HCT116 (cell line): ENCODE data around the gene CNGA3. TPM values are rescaled to one million over a fixed set of nuclear protein-coding genes. Genes with fewer than 3 reads are reported as not detected.

Experiments used
- ATAC-seq: fragments of 200-7000 bp; cut with Tn5 transposase; 2 replicates; pipeline ENCODE4 v1.9.1; 2020; ENCODE audit warnings: mild to moderate bottlenecking, moderate library complexity
- BruUV-seq: library from RNA; stranded (reverse); fragments of 400-500 nt; replicated peaks from 2 replicates; lab custom pipeline; 2021; lab: Mats Ljungman, UMichigan
- CTCF ChIA-PET: fragments of 300-600 bp; sonication (Branson Sonifier 250); formaldehyde crosslinking; loops from one replicate; lab custom pipeline; 2021; ENCODE audit warnings: antibody characterized with exemption; lab: Charles Lee
- POLR2A ChIA-PET: fragments of 300-600, 350-600 bp; sonication (Branson Sonifier 250); formaldehyde crosslinking; loops from one replicate; lab custom pipeline; 2021; ENCODE audit warnings: antibody characterized with exemption; lab: Charles Lee
- RAD21 ChIA-PET, 2 experiments: fragments of 300-600 bp; sonication (Branson Sonifier 250); formaldehyde crosslinking; loops; one replicate each; lab custom pipeline; 2023; ENCODE audit warnings: low total read pairs in 2 of 2; ENCODE audit not compliant: uncharacterized antibody in 2 of 2, unreplicated experiment in 2 of 2, low non-redundant PET in 1 of 2; lab: Charles Lee
- DNase-seq: peaks from one replicate; pipeline ENCODE4 v3.0.0-alpha.2; 2010; ENCODE audit warnings: low read depth, low spot score
- H2AFZ ChIP-seq: fragments of 200-600 bp; shearing (Covaris generic), sonication (generic); 2 replicates; pipeline ENCODE4 v1.6.1; 2017; ENCODE audit warnings: low read depth, mixed run types, mixed read lengths, antibody characterized with exemption, low read length; ENCODE audit not compliant: poor library complexity, severe bottlenecking
- H3K27ac ChIP-seq: 2 replicates; pipeline ENCODE4 v1.5.1; 2012; ENCODE audit warnings: low read depth, low read length
- H3K27me3 ChIP-seq: fragments of 200-600 bp; sonication (generic); 2 replicates; pipeline ENCODE4 v1.6.1; 2016; ENCODE audit warnings: mixed run types, low read length, mixed read lengths; ENCODE audit not compliant: insufficient read depth
- H3K36me3 ChIP-seq, 2 experiments: fragments of 200-500 bp in 1 of 2; fragments of 200-600 bp in 1 of 2; sonication (Bioruptor generic) in 1 of 2; sonication (generic) in 1 of 2; 2 replicates each; pipeline versions ENCODE4 v1.5.1 to v1.6.1; 2014 to 2016; ENCODE audit warnings: low read length in 2 of 2, inconsistent platforms in 1 of 2, mixed read lengths in 1 of 2, mixed run types in 1 of 2; ENCODE audit not compliant: insufficient read depth in 2 of 2, control insufficient read depth in 1 of 2
- H3K4me1 ChIP-seq, 2 experiments: fragments of 200-600 bp in 1 of 2; sonication (generic) in 1 of 2; 2 replicates each; pipeline versions ENCODE4 v1.5.1 to v1.6.1; 2012 to 2017; ENCODE audit warnings: low read length in 2 of 2, inconsistent platforms in 1 of 2, mild to moderate bottlenecking in 1 of 2, mixed read lengths in 1 of 2, mixed run types in 1 of 2, moderate library complexity in 1 of 2; ENCODE audit not compliant: insufficient read depth in 2 of 2, control insufficient read depth in 1 of 2
- H3K4me2 ChIP-seq: fragments of 200-600 bp; sonication (generic); 2 replicates; pipeline ENCODE4 v1.6.1; 2017; ENCODE audit warnings: mixed run types, low read length, mixed read lengths
- H3K4me3 ChIP-seq, 2 experiments: fragments of 200-600 bp in 1 of 2; sonication (generic) in 1 of 2; replicated peaks in 1 of 2; 2 replicates each; pipeline ENCODE4 v1.5.1; 2011 to 2016; ENCODE audit warnings: low read length in 2 of 2, control low read depth in 1 of 2, low read depth in 1 of 2, mild to moderate bottlenecking in 1 of 2, mixed read lengths in 1 of 2, mixed run types in 1 of 2
- H3K79me2 ChIP-seq: fragments of 200-600 bp; sonication (generic); 2 replicates; pipeline ENCODE4 v1.6.1; 2017; ENCODE audit warnings: mild to moderate bottlenecking, mixed run types, low read length, moderate library complexity, mixed read lengths; ENCODE audit not compliant: insufficient read depth
- H3K9ac ChIP-seq: fragments of 200-600 bp; sonication (generic); 2 replicates; pipeline ENCODE4 v1.6.1; 2016; ENCODE audit warnings: low read length, mixed read lengths
- H3K9me2 ChIP-seq: fragments of 200-600 bp; sonication (generic), shearing (Covaris generic); 2 replicates; pipeline ENCODE4 v1.6.1; 2017; ENCODE audit warnings: mixed run types, mild to moderate bottlenecking, moderate library complexity; ENCODE audit not compliant: insufficient read depth
- H3K9me3 ChIP-seq, 2 experiments: fragments of 200-500 bp in 1 of 2; fragments of 200-600 bp in 1 of 2; sonication (Bioruptor generic) in 1 of 2; sonication (generic) in 1 of 2; 2 replicates each; pipeline ENCODE4 v1.6.1; 2014 to 2017; ENCODE audit warnings: low read length in 2 of 2, mixed read lengths in 2 of 2, inconsistent platforms in 1 of 2, low read depth in 1 of 2, mild to moderate bottlenecking in 1 of 2, mixed run types in 1 of 2, moderate library complexity in 1 of 2; ENCODE audit not compliant: control insufficient read depth in 1 of 2, insufficient read depth in 1 of 2
- H4K20me1 ChIP-seq: fragments of 200-600 bp; sonication (generic), shearing (Covaris generic); 2 replicates; pipeline ENCODE4 v1.6.1; 2017; ENCODE audit warnings: mixed run types, mild to moderate bottlenecking, moderate library complexity; ENCODE audit not compliant: insufficient read depth
- ATF3 ChIP-seq: IDR thresholded peaks from 2 replicates; pipeline ENCODE4 v1.6.1; 2012
- CEBPB ChIP-seq: IDR thresholded peaks from 2 replicates; pipeline ENCODE4 v1.6.1; 2012; ENCODE audit warnings: low read depth
- EGR1 ChIP-seq: IDR thresholded peaks from 2 replicates; pipeline ENCODE4 v1.6.1; 2012; ENCODE audit warnings: low read depth
- EZH2 ChIP-seq: fragments of 200-600 bp; sonication (generic); IDR thresholded peaks from 2 replicates; pipeline ENCODE4 v1.6.1; 2017; ENCODE audit warnings: antibody characterized with exemption, mixed run types
- EZH2phosphoT487 ChIP-seq: fragments of 200-600 bp; IDR thresholded peaks from 2 replicates; pipeline ENCODE4 v1.6.1; 2018; ENCODE audit warnings: antibody characterized with exemption, borderline replicate concordance
- FOSL1 ChIP-seq: IDR thresholded peaks from 2 replicates; pipeline ENCODE4 v1.6.1; 2012; ENCODE audit warnings: low read depth
- JUND ChIP-seq: IDR thresholded peaks from 2 replicates; pipeline ENCODE4 v1.6.1; 2012
- MAX ChIP-seq: IDR thresholded peaks from 2 replicates; pipeline ENCODE4 v1.6.1; 2012
- POLR2A ChIP-seq: IDR thresholded peaks from 2 replicates; pipeline ENCODE4 v1.7.0; 2011; ENCODE audit warnings: borderline replicate concordance; ENCODE audit not compliant: insufficient read depth, insufficient read length; ENCODE audit errors: extremely low read depth
- RAD21 ChIP-seq: IDR thresholded peaks from 2 replicates; pipeline ENCODE4 v1.6.1; 2012; ENCODE audit warnings: low read depth, mild to moderate bottlenecking
- SRF ChIP-seq: IDR thresholded peaks from 2 replicates; pipeline ENCODE4 v1.6.1; 2012; ENCODE audit warnings: low read depth
- TCF7L2 ChIP-seq: IDR thresholded peaks from 2 replicates; pipeline ENCODE4 v1.7.0; 2011; ENCODE audit warnings: borderline replicate concordance, inconsistent platforms; ENCODE audit not compliant: insufficient read depth, insufficient read length; ENCODE audit errors: extremely low read depth
- ZBTB33 ChIP-seq: IDR thresholded peaks from 2 replicates; pipeline ENCODE4 v1.6.1; 2011; ENCODE audit warnings: mild to moderate bottlenecking, low read length, moderate library complexity; ENCODE audit not compliant: insufficient replicate concordance; ENCODE audit errors: extremely low read depth
- ZFX ChIP-seq: fragments of 450-650 bp; IDR thresholded peaks from 2 replicates; pipeline ENCODE4 v1.6.1; 2017
- intact Hi-C: fragments of 100-400 bp; cut with micrococcal nuclease; formaldehyde crosslinking; loops from 2 replicates; pipeline ENCODE4 v1.10.0; 2022
- total RNA-seq: library from RNA; stranded (reverse); gene quantifications from one replicate; pipeline ENCODE4 v1.2.1, GENCODE V29; 2021; ENCODE audit not compliant: unreplicated experiment
- TF ChIP-seq, protein P1 (sequence below), 3 experiments: fragments of 200-600 bp in 1 of 3; sonication (generic) in 1 of 3; IDR thresholded peaks in 2 of 3; conservative IDR thresholded peaks in 1 of 3; 2 replicates each; pipeline ENCODE4 v1.5.1; 2012 to 2017; ENCODE audit warnings: low read depth in 2 of 3, low read length in 2 of 3, antibody characterized with exemption in 1 of 3, borderline replicate concordance in 1 of 3, control low read depth in 1 of 3, mild to moderate bottlenecking in 1 of 3, mixed read lengths in 1 of 3, mixed run types in 1 of 3, moderate library complexity in 1 of 3; ENCODE audit not compliant: insufficient read depth in 1 of 3

The CNGA3 gene
- total RNA-seq, 1 experiment from 2014 or later, result not detected

- RAD21 ChIA-PET, result no interaction called here
Observed at GRCh38 chr2:98372579-98372978, 26.3 kb downstream of the CNGA3 start.

GRCh38 chr2:98374286-98374685, 28.0 kb downstream of the CNGA3 start:
- ChIA-PET POLR2A (no interaction called here), RAD21 (no interaction called here), CTCF (no interaction called here)
- Histone ChIP-seq H3K4me2 (no peak overlapping the region), H3K4me3 (no peak overlapping the region), H3K9ac (no peak overlapping the region), H3K9me3 (no peaks in the 10 kb centered on the region), H4K20me1 (no peaks in the 10 kb centered on the region), H3K79me2 (no peaks in the 10 kb centered on the region), H2AFZ (no peak overlapping the region), H3K27me3 (no peaks in the 10 kb centered on the region), H3K4me1 (no peaks in the 10 kb centered on the region), H3K36me3 (no peaks in the 10 kb centered on the region), H3K27ac (no peak overlapping the region), H3K9me2 (no peaks in the 10 kb centered on the region)
- TF ChIP-seq ATF3, result no peak
- TF ChIP-seq POLR2A, result no peak
- TF ChIP-seq, protein P1, sequence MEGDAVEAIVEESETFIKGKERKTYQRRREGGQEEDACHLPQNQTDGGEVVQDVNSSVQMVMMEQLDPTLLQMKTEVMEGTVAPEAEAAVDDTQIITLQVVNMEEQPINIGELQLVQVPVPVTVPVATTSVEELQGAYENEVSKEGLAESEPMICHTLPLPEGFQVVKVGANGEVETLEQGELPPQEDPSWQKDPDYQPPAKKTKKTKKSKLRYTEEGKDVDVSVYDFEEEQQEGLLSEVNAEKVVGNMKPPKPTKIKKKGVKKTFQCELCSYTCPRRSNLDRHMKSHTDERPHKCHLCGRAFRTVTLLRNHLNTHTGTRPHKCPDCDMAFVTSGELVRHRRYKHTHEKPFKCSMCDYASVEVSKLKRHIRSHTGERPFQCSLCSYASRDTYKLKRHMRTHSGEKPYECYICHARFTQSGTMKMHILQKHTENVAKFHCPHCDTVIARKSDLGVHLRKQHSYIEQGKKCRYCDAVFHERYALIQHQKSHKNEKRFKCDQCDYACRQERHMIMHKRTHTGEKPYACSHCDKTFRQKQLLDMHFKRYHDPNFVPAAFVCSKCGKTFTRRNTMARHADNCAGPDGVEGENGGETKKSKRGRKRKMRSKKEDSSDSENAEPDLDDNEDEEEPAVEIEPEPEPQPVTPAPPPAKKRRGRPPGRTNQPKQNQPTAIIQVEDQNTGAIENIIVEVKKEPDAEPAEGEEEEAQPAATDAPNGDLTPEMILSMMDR (IDR thresholded peaks at IDR 0.05 in 2 of 3, conservative IDR thresholded peaks at IDR 0.05 in 1 of 3; ENCODE audit: borderline replicate concordance in 1 of 3, insufficient read depth in 1 of 3, low read depth in 2 of 3, low read length in 2 of 3), result no peak
- no peak for TF ChIP-seq RAD21
- TF ChIP-seq CEBPB, result no peak
- TF ChIP-seq MAX, result no peak
- no peak for TF ChIP-seq TCF7L2
- TF ChIP-seq EGR1, result no peak
- BruUV-seq, result no TSS peak
- no peak for ATAC-seq
- DNase-seq, result no peak
- intact Hi-C loops, result no loop called here

More at GRCh38 chr2:98372579-98372978, 26.3 kb downstream of the CNGA3 start:
- BruUV-seq, result no TSS peak
- no peak overlapping the region for H3K4me3 ChIP-seq
- H3K36me3 ChIP-seq, result no peaks in the 10 kb centered on the region
- no peaks in the 10 kb centered on the region for H3K9me2 ChIP-seq
- no peak for TF ChIP-seq EZH2
- TF ChIP-seq JUND, result no peak
- no peak for TF ChIP-seq EZH2phosphoT487
- TF ChIP-seq ZFX, result no peak
- TF ChIP-seq ZBTB33, result no peak
- no peak for TF ChIP-seq SRF
- TF ChIP-seq FOSL1, result no peak
- no peak overlapping the region for H3K27ac ChIP-seq
- no peaks in the 10 kb centered on the region for H4K20me1 ChIP-seq
- peaks cover 0 to 5% of the 10 kb centered on the region in 2 experiments; a peak in 1 of 4 replicates for H3K9me3 ChIP-seq
- DNase-seq, result no peak
- intact Hi-C loops, result no loop called here
- ChIA-PET POLR2A (no interaction called here), CTCF (no interaction called here)
- no peak overlapping the region for H3K9ac ChIP-seq
- no peak overlapping the region for H3K4me2 ChIP-seq
- no peak for ATAC-seq
- no peaks in the 10 kb centered on the region for H3K79me2 ChIP-seq
- H2AFZ ChIP-seq, result no peak overlapping the region
- no peaks in the 10 kb centered on the region for H3K27me3 ChIP-seq
- no peaks in the 10 kb centered on the region for H3K4me1 ChIP-seq
